Measurements from ENCODE around the gene YRDC.

- no peak for TF ChIP-seq EZH2 (IDR thresholded peaks at IDR 0.05; ENCODE audit: insufficient read depth, poor library complexity, severe bottlenecking)
- no peak for TF ChIP-seq EZH2phosphoT487 (IDR thresholded peaks at IDR 0.05; ENCODE audit: insufficient read depth, low read depth)
Measured at GRCh38 chr1:37844536-37844935, 36.5 kb upstream of the YRDC start.

Measured in GM23248 (cell line).